IMR-90 (cell line): Measurements from ENCODE around the gene GPHA2. TPM values are rescaled to one million over a fixed set of nuclear protein-coding genes. Genes with fewer than 3 reads are reported as not detected.

Experiments used
- ATAC-seq: fragments of 200-7000 bp; cut with Tn5 transposase; 2 replicates; pipeline ENCODE4 v1.9.1; 2020; ENCODE audit warnings: low read depth, mild to moderate bottlenecking, moderate library complexity
- BruUV-seq: library from RNA; stranded (reverse); fragments of 400-500 nt; replicated peaks from 2 replicates; lab custom pipeline; 2021; lab: Mats Ljungman, UMichigan
- CTCF ChIA-PET: fragments of 300-600 bp; formaldehyde crosslinking; extraction: SDS; loops from one replicate; lab custom pipeline; 2021; ENCODE audit warnings: antibody characterized with exemption; lab: Yijun Ruan, JAX
- POLR2A ChIA-PET: fragments of 300-600 bp; sonication (Branson Sonifier 250); formaldehyde crosslinking; loops from one replicate; lab custom pipeline; 2022; ENCODE audit warnings: antibody characterized with exemption; ENCODE audit not compliant: unreplicated experiment; lab: Charles Lee
- DNase-seq: peaks from one replicate; pipeline ENCODE4 v3.0.0; 2013
- H2AFZ ChIP-seq: replicated peaks from 2 replicates; pipeline ENCODE3; 2013; ENCODE audit warnings: low read length, mild to moderate bottlenecking; ENCODE audit not compliant: poor library complexity
- H2AK5ac ChIP-seq: 2 replicates; pipeline ENCODE4 v1.6.1; 2013; ENCODE audit warnings: low read depth, low read length, inconsistent platforms
- H2AK9ac ChIP-seq: replicated peaks from 2 replicates; pipeline ENCODE3; 2013; ENCODE audit warnings: mild to moderate bottlenecking, low read depth, low read length, moderate library complexity; ENCODE audit not compliant: poor library complexity
- H2BK120ac ChIP-seq: 2 replicates; pipeline ENCODE4 v1.6.1; 2013; ENCODE audit warnings: low read depth, low read length, inconsistent platforms
- H2BK15ac ChIP-seq: 3 replicates; pipeline ENCODE4 v1.6.1; 2013; ENCODE audit warnings: low read depth, low read length, inconsistent platforms
- H2BK20ac ChIP-seq: 2 replicates; pipeline ENCODE4 v1.6.1; 2013; ENCODE audit warnings: low read depth, mild to moderate bottlenecking, inconsistent platforms, low read length, moderate library complexity
- H2BK5ac ChIP-seq: 2 replicates; pipeline ENCODE4 v1.6.1; 2013; ENCODE audit warnings: mild to moderate bottlenecking, low read depth, low read length, inconsistent platforms; ENCODE audit not compliant: poor library complexity, severe bottlenecking
- H3K14ac ChIP-seq: replicated peaks from 2 replicates; pipeline ENCODE4 v1.6.1; 2013; ENCODE audit warnings: low read depth, low read length, inconsistent platforms
- H3K18ac ChIP-seq: 2 replicates; pipeline ENCODE4 v1.6.1; 2013; ENCODE audit warnings: low read depth, low read length, control low read depth
- H3K23ac ChIP-seq: 2 replicates; pipeline ENCODE4 v1.6.1; 2013; ENCODE audit warnings: low read depth, low read length, inconsistent platforms
- H3K27ac ChIP-seq: 2 replicates; pipeline ENCODE4 v1.5.1; 2013; ENCODE audit warnings: mild to moderate bottlenecking, control low read depth, low read length; ENCODE audit not compliant: insufficient read depth
- H3K27me3 ChIP-seq: 2 replicates; pipeline ENCODE4 v1.6.1; 2013; ENCODE audit warnings: low read length; ENCODE audit not compliant: control insufficient read depth, insufficient read depth
- H3K36me3 ChIP-seq: 2 replicates; pipeline ENCODE4 v1.6.1; 2013; ENCODE audit warnings: low read length, mixed read lengths; ENCODE audit not compliant: control insufficient read depth, insufficient read depth
- H3K4ac ChIP-seq: 2 replicates; pipeline ENCODE4 v1.6.1; 2013; ENCODE audit warnings: low read depth, low read length, inconsistent platforms
- H3K4me1 ChIP-seq: 2 replicates; pipeline ENCODE4 v1.6.1; 2013; ENCODE audit warnings: low read length, mixed read lengths; ENCODE audit not compliant: control insufficient read depth, insufficient read depth
- H3K4me2 ChIP-seq: 2 replicates; pipeline ENCODE4 v1.6.1; 2013; ENCODE audit warnings: low read depth, mild to moderate bottlenecking, control low read depth, low read length, moderate library complexity
- H3K4me3 ChIP-seq: 2 replicates; pipeline ENCODE4 v1.5.1; 2013; ENCODE audit warnings: low read depth, mild to moderate bottlenecking, control low read depth, low read length, moderate library complexity; ENCODE audit not compliant: insufficient read depth
- H3K56ac ChIP-seq: 2 replicates; pipeline ENCODE4 v1.6.1; 2013; ENCODE audit warnings: low read length, inconsistent platforms; ENCODE audit not compliant: insufficient read depth; ENCODE audit errors: extremely low read depth
- H3K79me1 ChIP-seq, 2 experiments: 2 replicates each; pipeline ENCODE4 v1.6.1; 2013; ENCODE audit warnings: low read length in 2 of 2, inconsistent platforms in 1 of 2, low read depth in 1 of 2
- H3K9ac ChIP-seq: 2 replicates; pipeline ENCODE4 v1.6.1; 2013; ENCODE audit warnings: low read depth, low read length, control low read depth
- H3K9me1 ChIP-seq: 2 replicates; pipeline ENCODE4 v1.6.1; 2013; ENCODE audit warnings: low read length, inconsistent platforms; ENCODE audit not compliant: insufficient read depth
- H3K9me3 ChIP-seq: 2 replicates; pipeline ENCODE4 v1.6.1; 2013; ENCODE audit warnings: low read length; ENCODE audit not compliant: control insufficient read depth, insufficient read depth
- H4K20me1 ChIP-seq: 2 replicates; pipeline ENCODE4 v1.6.1; 2013; ENCODE audit warnings: low read length, inconsistent platforms; ENCODE audit not compliant: insufficient read depth
- H4K5ac ChIP-seq: 2 replicates; pipeline ENCODE4 v1.6.1; 2013; ENCODE audit warnings: mild to moderate bottlenecking, low read depth, low read length, control low read depth
- H4K8ac ChIP-seq, 2 experiments: 2 replicates each; pipeline ENCODE4 v1.6.1; 2013; ENCODE audit warnings: low read depth in 2 of 2, low read length in 2 of 2, control low read depth in 1 of 2, inconsistent platforms in 1 of 2
- H4K91ac ChIP-seq: 2 replicates; pipeline ENCODE4 v1.6.1; 2013; ENCODE audit warnings: low read depth, low read length, inconsistent platforms; ENCODE audit not compliant: insufficient read depth
- CEBPB ChIP-seq: IDR thresholded peaks from 2 replicates; pipeline ENCODE4 v1.6.1; 2012; ENCODE audit warnings: low read depth, low read length, improper control_type of control experiment
- CHD1 ChIP-seq: IDR thresholded peaks from 2 replicates; pipeline ENCODE4 v1.6.1; 2012; ENCODE audit warnings: low read depth, low read length, improper control_type of control experiment
- ELK1 ChIP-seq: fragments of 150-350 bp; IDR thresholded peaks from 2 replicates; pipeline ENCODE4 v1.6.1; 2016; ENCODE audit warnings: low read depth, mild to moderate bottlenecking, low read length, moderate library complexity, borderline replicate concordance
- FOS ChIP-seq: fragments of 150-350 bp; IDR thresholded peaks from 2 replicates; pipeline ENCODE4 v1.6.1; 2016; ENCODE audit warnings: low read depth, low read length
- MAFK ChIP-seq: IDR thresholded peaks from 2 replicates; pipeline ENCODE4 v1.6.1; 2012; ENCODE audit warnings: low read depth, low read length, improper control_type of control experiment
- POLR2A ChIP-seq: IDR thresholded peaks from 2 replicates; pipeline ENCODE4 v1.6.1; 2012; ENCODE audit warnings: mild to moderate bottlenecking, low read depth, low read length
- RAD21 ChIP-seq: IDR thresholded peaks from 2 replicates; pipeline ENCODE4 v1.6.1; 2012; ENCODE audit warnings: low read length, improper control_type of control experiment
- RCOR1 ChIP-seq: IDR thresholded peaks from 2 replicates; pipeline ENCODE4 v1.6.1; 2012; ENCODE audit warnings: mild to moderate bottlenecking, low read length, improper control_type of control experiment; ENCODE audit not compliant: insufficient replicate concordance
- RFX5 ChIP-seq: IDR thresholded peaks from 2 replicates; pipeline ENCODE4 v1.8.0; 2012; ENCODE audit warnings: low read depth, mild to moderate bottlenecking, low read length, moderate library complexity
- SMC3 ChIP-seq: fragments of 150-350 bp; IDR thresholded peaks from 2 replicates; pipeline ENCODE4 v1.6.1; 2016; ENCODE audit warnings: low read depth, mild to moderate bottlenecking, antibody characterized with exemption, low read length, moderate library complexity
- USF2 ChIP-seq: fragments of 150-350 bp; IDR thresholded peaks from 2 replicates; pipeline ENCODE4 v1.6.1; 2017; ENCODE audit warnings: mild to moderate bottlenecking, antibody characterized with exemption, low read length, low read depth
- WGBS, 2 experiments: methylation state at CpG; one replicate each; pipeline versions ENCODE4 v1.1.5 to v1.1.7; 2013; ENCODE audit warnings: missing lambda C conversion rate in 2 of 2; ENCODE audit not compliant: insufficient read length in 1 of 2; ENCODE audit errors: extremely low coverage in 2 of 2; 5-methylcytosine and 5-hydroxymethylcytosine counted together
- dilution Hi-C: fragments of 300-500 bp; cut with HindIII; formaldehyde crosslinking; loops from one replicate; pipeline ENCODE4 v1.14.3; 2018; ENCODE audit warnings: low sequenced_read_pairs; ENCODE audit not compliant: unreplicated experiment
- in situ Hi-C: fragments of 300-500 bp; cut with MboI; formaldehyde crosslinking; loops from 3 replicates; pipeline ENCODE4 v1.14.3; 2019; ENCODE audit warnings: low sequenced_read_pairs, inconsistent platforms, mixed read lengths
- intact Hi-C: fragments of 100-400 bp; cut with micrococcal nuclease; formaldehyde crosslinking; loops from 2 replicates; pipeline ENCODE4 v1.10.0; 2022
- polyA plus RNA-seq, 3 experiments: library from polyadenylated mRNA; depleted of rRNA; stranded (reverse); fragments of >200 nt; gene quantifications; 2 replicates each; pipeline ENCODE4 v1.2.3, GENCODE V29; 2012; ENCODE audit warnings: low replicate concordance in 1 of 3
- total RNA-seq: library from RNA; depleted of rRNA; stranded (reverse); fragments of >200 nt; gene quantifications from 2 replicates; pipeline ENCODE4 v1.2.3, GENCODE V29; 2012

GPHA2 gene
- total and polyA plus RNA-seq, 2 of the 4 experiments (the other 2 are of a cell fraction), result not detected

- Histone ChIP-seq H3K4me2 (no peak overlapping the region), H3K36me3 (peaks cover 60% of the 10 kb centered on the region), H2BK120ac (no peak overlapping the region), H3K9ac (no peak overlapping the region), H4K91ac (no peak overlapping the region), H3K79me1 (peaks cover 0 to 15% of the 10 kb centered on the region in 2 experiments; a peak in 2 of 4 replicates), H3K9me3 (no peaks in the 10 kb centered on the region), H4K5ac (no peak overlapping the region), H3K4me1 (no peaks in the 10 kb centered on the region; the same call in 1 of the 2 replicates), H2AK5ac (no peak overlapping the region), H3K23ac (no peak overlapping the region), H4K8ac (no peak overlapping the region), H4K20me1 (peaks cover 2% of the 10 kb centered on the region), H3K4ac (no peak overlapping the region), H3K56ac (no peak overlapping the region), H3K14ac (no peak overlapping the region), H3K27ac (no peak overlapping the region), H2BK20ac (no peak overlapping the region), H2BK15ac (no peak overlapping the region), H2BK5ac (no peak overlapping the region), H2AFZ (no peak overlapping the region), H3K9me1 (no peaks in the 10 kb centered on the region), H3K4me3 (no peak overlapping the region), H2AK9ac (no peak overlapping the region), H3K18ac (no peak overlapping the region), H3K27me3 (no peaks in the 10 kb centered on the region)
- intact Hi-C loops (no loop called here), dilution Hi-C loops (no loop called here), in situ Hi-C loops (no loop called here)
- ATAC-seq (no peak), DNase-seq (no peak)
- CTCF ChIA-PET, result interaction anchor here (0.7 kb wide), 1 partner anchor 9 kb away, joined by 3 read pairs; no protein-coding TSS in a partner anchor
- BruUV-seq, result no TSS peak
- POLR2A ChIA-PET, result no interaction called here
- no peak for TF ChIP-seq RCOR1
- no peak for TF ChIP-seq SMC3
- no peak for TF ChIP-seq CEBPB
- no peak for TF ChIP-seq RFX5
- no peak for TF ChIP-seq POLR2A
- no peak for TF ChIP-seq ELK1
- no peak for TF ChIP-seq FOS
- TF ChIP-seq MAFK, result no peak
- no peak for TF ChIP-seq RAD21
- no peak for TF ChIP-seq USF2
- no peak for TF ChIP-seq CHD1
- no CpG with 5 or more reads among the region's 7 CpGs for WGBS, 2 experiments
Measured at GRCh38 chr11:64931290-64931689, 4.4 kb downstream of the GPHA2 start.
